Heart left ventricle (tissue), 16 donors: Measurements from ENCODE around the gene TMEM128. TPM values are rescaled to one million over a fixed set of nuclear protein-coding genes. Genes with fewer than 3 reads are reported as not detected.
"Not testable (repeated sequence)": the region's sequence is repeated elsewhere in the genome, so short reads cannot be mapped to it uniquely, and the experiment has no call there.

ENCODE experiments used
- ATAC-seq, 4 donors: fragments of 200-7000 bp; cut with Tn5 transposase; one replicate each; pipeline ENCODE4 v1.9.1; 2020 to 2022; ENCODE audit warnings: moderate library complexity in 4 of 4, mild to moderate bottlenecking in 3 of 4, moderate number of reproducible peaks in 1 of 4
- DNase-seq, 5 donors: peaks; one replicate each; pipeline ENCODE4 v3.0.0-alpha.2; 2020
- H3K27ac ChIP-seq, 12 donors: fragments of 200-600 bp; sonication (generic) in 4 of 12; one replicate each; pipeline versions ENCODE4 v1.5.0 to v1.8.0; 2016 to 2022; ENCODE audit warnings: mild to moderate bottlenecking in 2 of 12
- H3K27me3 ChIP-seq, 9 donors: fragments of 200-600 bp; sonication (generic) in 2 of 9; one replicate each; pipeline versions ENCODE4 v1.5.1 to v1.8.0; 2016 to 2022; ENCODE audit warnings: mild to moderate bottlenecking in 3 of 9
- H3K36me3 ChIP-seq, 9 donors: fragments of 200-600 bp; sonication (generic) in 2 of 9; one replicate each; pipeline versions ENCODE4 v1.5.0 to v1.8.0; 2018 to 2022; ENCODE audit warnings: mild to moderate bottlenecking in 2 of 9
- H3K4me1 ChIP-seq, 12 donors: fragments of 200-600 bp; sonication (generic) in 4 of 12; one replicate each; pipeline versions ENCODE4 v1.5.0 to v1.8.0; 2016 to 2022; ENCODE audit warnings: mild to moderate bottlenecking in 3 of 12
- H3K4me3 ChIP-seq, 12 donors: fragments of 200-600 bp; sonication (generic) in 4 of 12; one replicate each; pipeline versions ENCODE4 v1.5.0 to v1.8.0; 2017 to 2022; ENCODE audit warnings: mild to moderate bottlenecking in 9 of 12, moderate library complexity in 4 of 12
- H3K9me3 ChIP-seq, 12 donors: fragments of 200-600 bp; sonication (generic) in 4 of 12; one replicate each; pipeline versions ENCODE4 v1.5.0 to v1.8.0; 2016 to 2022; ENCODE audit warnings: mild to moderate bottlenecking in 1 of 12
- CTCF ChIP-seq, 12 donors: fragments of 200-600 bp; sonication (generic) in 4 of 12; IDR thresholded peaks; one replicate each; pipeline versions ENCODE4 v1.5.0 to v1.8.0; 2018 to 2022; ENCODE audit warnings: antibody characterized with exemption in 12 of 12, mild to moderate bottlenecking in 5 of 12
- POLR2A ChIP-seq, 2 donors: fragments of 450-650 bp; IDR thresholded peaks; one replicate each; pipeline ENCODE4 v1.6.1; 2017; ENCODE audit warnings: antibody characterized with exemption in 2 of 2, mild to moderate bottlenecking in 2 of 2, moderate library complexity in 2 of 2
- WGBS, 4 donors: extraction: QIAGEN DNeasy Blood & Tissue Kit in 2 of 4; methylation state at CpG; one replicate each; pipeline versions ENCODE4 v1.1.5 to v1.1.7; 2013 to 2018; 5-methylcytosine and 5-hydroxymethylcytosine counted together
- intact Hi-C, 10 donors: fragments of 100-400 bp; cut with DNase I; formaldehyde crosslinking; loops; one replicate each; pipeline versions ENCODE4 v1.11.1 to v1.14.2; 2022
- polyA plus RNA-seq, 2 donors: library from polyadenylated mRNA; stranded (reverse); fragments of 200-250 nt; gene quantifications; one replicate each; pipeline ENCODE4 v1.2.3, GENCODE V29; 2013
- total RNA-seq, 9 donors: library from RNA; depleted of rRNA in 2 of 9; stranded (reverse); fragments of >200 nt in 2 of 9; fragmentation: NEBNext Ultra II Directional in 3 of 9; extraction: Animal tissue kit (Norgen Biotek cat#: 25700) in 3 of 9; gene quantifications; one replicate each; pipeline versions ENCODE4 v1.1.0 to v1.2.4, GENCODE V29; 2016 to 2023
- donor health status: ischemic (EF 13 %, LVEDD 7.1; RV severe dilation, severe dysfunction).
- donor health status: healthy with polysubstance abuse.
- donor health status: DM: no; HTN: yes; CAD: no.
- donor health status: DM: no; HTN: no; CAD: no.
- donor health status: ischemic (EF 25% LVEDD 6.9; RV normal size, moderate dysfunction).
- donor health status: ischemic (EF 25% LVEDD 5.7; RV mildly dilated, moderate dysfunction).
- donor health status: healthy.
- donor health status: DM: yes; HTN: yes; CAD: no.
- donor health status: ischemic (EF 35%, LVEDD 5.7; RV mildly dilated, moderate dysfunction).
- donor health status: nonischemic (EF 11% LVEDD 7.7; RV severe dilation, severe dysfunction).
- donor health status: DM: yes; HTN: yes; CAD: no.
- donor health status: PGD.
- donor health status: ischemic (EF 29% LVEDD 5.4; RV normal size, mild dysfunction).
- donor health status: nonischemic (EF 23%, LVEDD 6.1; RV moderate dilation, normal function).

The TMEM128 gene
- total and polyA plus RNA-seq, 11 donors, result 5.1 to 15.5 (median 12.2) TPM

GRCh38 chr4:4256799-4257198, 8.8 kb upstream of the TMEM128 start:
- Histone ChIP-seq H3K9me3 (no peaks in the 10 kb centered on the region), H3K27me3 (no peaks in the 10 kb centered on the region), H3K36me3 (no peaks in the 10 kb centered on the region), H3K4me1 (peaks cover 0 to 20% (median 0%) of the 10 kb centered on the region in 12 donors), H3K4me3 (no peak overlapping the region), H3K27ac (no peak overlapping the region)
- ATAC-seq, result peak in 2 of 4 donors; percentile 33 to 86
- TF ChIP-seq CTCF (IDR thresholded peaks at IDR 0.05) (no peak), POLR2A (IDR thresholded peaks at IDR 0.05) (no peak)
- peak in 1 of 5 donors; percentile 38 for DNase-seq
- 54 to 69% (median 59%) methylated on average over 9 to 10 of the region's 10 CpGs for WGBS, 4 donors
- intact Hi-C loops, result loop anchor here in 2 of 10 donors (2.0 to 10.0 kb wide), 2 partner anchors 78 to 168 kb away; no protein-coding TSS in a partner anchor

- Histone ChIP-seq H3K27ac (no peak overlapping the region), H3K27me3 (no peaks in the 10 kb centered on the region), H3K4me3 (no peak overlapping the region), H3K36me3 (no peaks in the 10 kb centered on the region), H3K4me1 (peaks cover 0 to 10% (median 0%) of the 10 kb centered on the region in 12 donors), H3K9me3 (no peaks in the 10 kb centered on the region)
- ATAC-seq, result no peak
- 67 to 82% (median 76%) methylated on average over 6 of the region's 6 CpGs for WGBS, 4 donors
- TF ChIP-seq POLR2A (IDR thresholded peaks at IDR 0.05) (no peak), CTCF (IDR thresholded peaks at IDR 0.05) (no peak)
- intact Hi-C loops, result loop anchor here in 5 of 10 donors (5.0 to 10.0 kb wide), 5 partner anchors 33 to 173 kb away; no protein-coding TSS in a partner anchor
- no peak for DNase-seq
Measured at GRCh38 chr4:4254666-4255065, 6.6 kb upstream of the TMEM128 start.

GRCh38 chr4:4254199-4254598, 6.2 kb upstream of the TMEM128 start:
- DNase-seq (no peak), ATAC-seq (no peak)
- H3K4me3 ChIP-seq, result no peak overlapping the region
- H3K27ac ChIP-seq, result no peak overlapping the region
- peaks cover 0 to 6% (median under 1%) of the 10 kb centered on the region in 12 donors for H3K4me1 ChIP-seq
- intact Hi-C loops, result loop anchor here in 5 of 10 donors (5.0 to 10.0 kb wide), 5 partner anchors 33 to 173 kb away; no protein-coding TSS in a partner anchor
- no peaks in the 10 kb centered on the region for H3K9me3 ChIP-seq
- H3K36me3 ChIP-seq, result no peaks in the 10 kb centered on the region
- 80 to 87% (median 84%) methylated on average over 11 of the region's 11 CpGs for WGBS, 4 donors
- no peak for TF ChIP-seq POLR2A (IDR thresholded peaks at IDR 0.05)
- no peak for TF ChIP-seq CTCF (IDR thresholded peaks at IDR 0.05)
- no peaks in the 10 kb centered on the region for H3K27me3 ChIP-seq

GRCh38 chr4:4249866-4250265, 1.8 kb upstream of the TMEM128 start:
- H3K4me3 ChIP-seq, result no peak overlapping the region
- ATAC-seq (no peak), DNase-seq (no peak)
- H3K4me1 ChIP-seq, result peaks cover 0 to 28% (median 19%) of the 10 kb centered on the region in 12 donors
- WGBS, 4 donors, result 80 to 87% (median 85%) methylated on average over 8 of the region's 8 CpGs
- no peaks in the 10 kb centered on the region for H3K9me3 ChIP-seq
- TF ChIP-seq POLR2A (IDR thresholded peaks at IDR 0.05), result no peak
- no peak for TF ChIP-seq CTCF (IDR thresholded peaks at IDR 0.05)
- H3K27ac ChIP-seq, result no peak overlapping the region
- H3K36me3 ChIP-seq, result peaks cover 0 to 15% (median 10%) of the 10 kb centered on the region in 9 donors
- intact Hi-C loops, result loop anchor here in 8 of 10 donors (2.0 to 10.0 kb wide), 8 partner anchors 37 to 177 kb away; partner anchors contain the start of genes LYAR (in 2 of the 8) and ZBTB49 (in 2 of the 8)
- no peaks in the 10 kb centered on the region for H3K27me3 ChIP-seq

GRCh38 chr4:4249342-4249741, 1.3 kb upstream of the TMEM128 start:
- peak overlapping the region in 4 of 12 donors; percentile 87 to 95 (median 91) for H3K27ac ChIP-seq
- H3K36me3 ChIP-seq, result peaks cover 0 to 20% (median 16%) of the 10 kb centered on the region in 9 donors
- 94 to 95% (median 95%) methylated on average over 15 of the region's 15 CpGs for WGBS, 4 donors
- H3K9me3 ChIP-seq, ATAC-seq, DNase-seq, H3K27me3 ChIP-seq: not testable (repeated sequence)
- H3K4me3 ChIP-seq, result peak overlapping the region in 1 of 12 donors; percentile 74
- H3K4me1 ChIP-seq, result peaks cover 0 to 28% (median 19%) of the 10 kb centered on the region in 12 donors
- intact Hi-C loops, result loop anchor here in 4 of 10 donors (2.0 to 5.0 kb wide), 3 partner anchors 38 to 43 kb away; partner anchors contain the start of genes LYAR (in 2 of the 4) and ZBTB49 (in 2 of the 4)
